HG03354 (cell line): ENCODE results near the gene RHNO1.
A peak's percentile ranks its signal among the peaks of the same experiment; 100 is the strongest.

ENCODE experiments used
- ATAC-seq: cut with Tn5 transposase; IDR thresholded peaks from one replicate; pipeline ENCODE4 v1.9.1; 2021; ENCODE audit warnings: mild to moderate bottlenecking; ENCODE audit not compliant: unreplicated experiment, poor library complexity, severe bottlenecking

Gene RHNO1, protein sequence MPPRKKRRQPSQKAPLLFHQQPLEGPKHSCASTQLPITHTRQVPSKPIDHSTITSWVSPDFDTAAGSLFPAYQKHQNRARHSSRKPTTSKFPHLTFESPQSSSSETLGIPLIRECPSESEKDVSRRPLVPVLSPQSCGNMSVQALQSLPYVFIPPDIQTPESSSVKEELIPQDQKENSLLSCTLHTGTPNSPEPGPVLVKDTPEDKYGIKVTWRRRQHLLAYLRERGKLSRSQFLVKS

DNA sequence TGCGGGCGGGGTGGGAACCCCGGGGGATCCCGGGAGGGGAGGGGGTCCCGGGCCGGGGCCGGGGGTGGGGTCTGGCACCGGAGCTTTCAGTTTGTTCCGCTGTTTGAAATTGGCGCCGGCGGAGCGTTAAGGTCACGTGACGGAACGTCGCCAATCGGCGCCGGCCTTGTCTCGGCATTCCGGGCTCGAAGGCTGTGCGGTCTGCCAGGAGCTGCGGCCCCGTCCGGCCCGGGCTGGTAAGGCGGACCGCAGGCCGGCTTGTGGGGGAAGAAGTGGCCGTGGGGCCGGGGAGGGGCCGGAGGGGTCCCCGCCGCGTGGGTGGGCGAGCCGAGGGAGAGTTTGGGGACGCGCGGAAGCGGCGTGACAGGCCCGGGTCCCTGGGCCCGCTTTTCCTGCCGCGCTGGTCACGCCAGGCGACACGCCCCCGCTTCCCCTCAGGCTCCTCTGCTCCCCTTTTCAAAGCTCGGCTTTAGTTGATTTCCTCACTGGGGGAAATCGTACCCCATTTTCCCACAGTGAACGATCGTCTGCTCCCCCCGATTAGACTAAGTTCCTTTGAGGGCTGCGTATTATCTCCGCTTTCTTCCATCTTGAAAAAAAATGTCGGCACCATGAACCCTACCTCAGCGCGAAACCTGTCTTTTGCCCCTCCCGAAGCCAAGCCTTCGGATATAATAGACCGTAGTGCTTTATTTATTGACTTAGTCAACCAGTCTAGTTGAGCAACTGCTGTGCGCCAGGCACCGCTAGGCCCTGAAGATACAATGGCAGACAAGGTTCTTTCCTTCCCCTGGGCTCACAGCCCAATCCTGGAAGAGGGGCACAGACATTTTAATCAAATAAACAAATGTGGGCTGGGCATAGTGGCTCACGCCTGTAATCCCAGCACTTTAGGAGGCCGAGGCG is at the start of gene RHNO1, which contains the start of gene FOXM1:
Gene RHNO1, plus strand, starts transcription at position 177 of the 906 bp plus-strand sequence. CDS start 8,144 bp downstream, outside the sequence.
Gene FOXM1, minus strand, starts transcription at position 128 of the 906 bp plus-strand sequence. CDS start 2,696 bp downstream, outside the sequence.
- peak; percentile 78 for ATAC-seq

DNA sequence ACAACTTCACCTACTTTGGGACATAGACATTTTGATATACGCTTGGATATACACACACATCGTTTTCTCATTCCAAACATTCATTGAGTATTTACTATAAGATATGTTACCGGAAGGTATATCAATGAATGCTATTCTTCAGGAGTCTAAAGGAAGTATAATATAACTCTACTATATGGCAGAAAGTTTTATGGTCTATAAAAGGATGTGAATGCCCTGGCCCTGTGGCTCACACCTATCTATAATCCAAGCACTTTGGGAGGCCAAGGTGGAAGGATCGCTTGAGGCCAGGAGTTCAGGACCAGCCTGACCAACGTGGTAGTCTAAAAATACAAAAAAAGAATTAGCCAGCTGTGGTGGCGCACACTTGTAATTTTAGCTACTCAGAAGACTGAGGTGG is 47.7 kb upstream of the RHNO1 start:
- ATAC-seq = no peak

DNA sequence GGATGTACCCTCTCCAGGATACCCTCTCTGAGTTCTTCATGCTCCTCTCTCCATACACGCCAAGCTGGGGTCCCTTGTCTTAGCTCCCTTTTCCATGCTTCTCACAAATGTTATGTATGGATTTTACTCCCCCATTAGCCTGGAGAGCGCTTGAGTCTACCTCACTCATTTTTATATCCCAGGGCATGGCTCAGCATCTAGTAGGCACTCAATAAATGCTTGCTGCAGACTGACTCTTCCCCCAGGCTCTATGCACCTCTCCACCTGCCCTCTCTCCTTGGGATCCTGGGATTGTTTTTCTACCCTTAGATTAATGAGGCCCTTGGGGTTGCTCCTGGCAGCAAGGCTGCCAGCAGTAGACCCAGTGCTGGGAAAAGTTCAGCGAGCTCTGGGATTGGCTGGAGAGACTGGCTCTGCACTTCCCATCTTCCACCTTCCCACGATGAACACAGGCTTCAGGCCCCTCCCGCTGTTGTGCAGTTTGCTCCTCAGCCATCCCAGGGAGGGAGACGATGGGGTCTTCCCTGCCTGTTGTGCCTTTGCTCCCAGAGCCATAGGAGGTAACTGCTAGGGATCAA is 44.4 kb upstream of the RHNO1 start:
- no peak for ATAC-seq

DNA sequence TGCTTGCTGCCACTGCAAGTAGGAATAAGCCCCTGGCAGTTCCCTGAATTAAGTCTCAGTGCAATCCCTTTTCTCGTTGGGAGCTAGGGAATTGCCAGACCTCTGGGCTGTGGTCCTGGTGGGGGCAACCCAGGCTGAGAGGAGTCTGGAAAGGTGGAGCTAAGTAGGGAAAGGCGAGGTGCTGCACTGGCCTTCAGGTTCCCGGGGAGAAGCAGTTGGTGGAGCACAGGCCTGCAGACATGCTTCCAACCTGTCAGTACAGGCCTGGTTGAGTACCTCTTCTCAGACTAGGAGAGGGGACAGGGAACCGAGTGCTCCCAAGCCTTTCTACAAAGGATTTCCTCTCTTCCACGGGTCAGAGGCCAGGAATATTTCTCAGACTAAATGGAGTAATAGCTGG is 43.7 kb upstream of the RHNO1 start:
- no peak for ATAC-seq

DNA sequence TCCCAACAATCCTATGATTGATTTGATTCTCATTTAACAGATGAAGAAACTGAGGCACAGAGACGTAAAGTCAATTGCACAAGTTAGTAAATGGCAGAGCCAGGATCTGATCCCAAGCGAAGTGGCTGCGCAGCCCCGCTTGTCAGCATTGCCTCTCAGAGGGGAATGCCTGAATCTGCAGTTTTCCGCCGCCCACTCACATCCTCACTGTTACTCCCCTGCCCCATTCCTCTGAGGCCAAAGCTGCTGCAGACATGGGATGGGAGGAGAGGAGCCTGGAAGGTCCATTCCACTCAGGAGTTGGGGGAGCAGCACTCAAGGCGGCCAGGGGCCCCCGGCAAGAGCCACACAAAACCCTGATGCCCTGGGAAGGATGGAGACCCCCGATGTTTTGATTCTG is 43.2 kb upstream of the RHNO1 start:
- no peak for ATAC-seq

DNA sequence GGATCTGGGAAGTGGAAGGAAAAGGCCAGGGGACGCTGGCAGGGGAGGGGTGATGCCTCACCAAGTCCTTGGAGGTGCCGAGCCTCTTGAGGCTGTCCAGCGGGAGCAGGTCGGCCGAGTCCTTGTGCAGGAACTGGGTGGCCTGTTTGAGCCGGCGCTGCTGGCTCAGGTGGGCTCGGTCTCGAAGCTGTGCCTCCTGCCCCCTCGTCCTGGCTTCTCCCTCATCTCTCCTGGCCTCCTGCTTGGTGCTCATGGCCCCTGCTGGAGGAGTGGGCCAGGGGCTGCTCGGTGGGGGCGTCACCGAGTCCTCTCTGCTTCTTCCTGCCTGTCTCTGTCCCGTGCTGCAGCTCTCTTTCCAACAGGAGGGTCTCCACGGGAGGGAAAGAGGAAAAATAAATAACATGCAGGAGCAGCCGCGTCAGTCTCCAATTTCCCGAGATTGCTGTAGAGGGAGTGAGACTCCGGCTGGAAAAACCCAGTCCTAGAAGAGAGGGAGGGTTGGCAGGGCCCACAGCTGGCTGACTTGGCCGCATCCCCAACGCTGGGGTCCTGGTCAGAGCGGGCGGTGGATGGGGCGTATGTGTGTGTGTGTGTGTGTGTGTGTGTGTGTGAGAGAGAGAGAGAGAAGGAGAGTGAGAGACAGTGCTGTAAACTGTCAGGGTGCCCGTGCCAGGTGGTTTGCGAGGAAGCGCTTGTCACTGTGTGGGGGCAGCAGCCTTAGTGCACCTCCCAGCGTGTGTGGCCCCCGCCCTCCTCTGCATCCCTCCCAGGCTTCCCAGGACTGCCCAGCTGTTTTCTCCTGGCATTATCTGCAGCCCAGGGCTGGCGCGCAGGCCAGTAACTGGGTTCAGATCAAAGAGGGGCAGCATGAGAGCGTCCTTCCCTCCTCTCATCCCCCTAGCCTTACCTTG is 42.2 kb upstream of the RHNO1 start, which contains the start of gene NRIP2:
Gene NRIP2, minus strand, starts transcription at position 455 of the 911 bp plus-strand sequence. Its CDS starts 52 bp downstream, at position 403.
- ATAC-seq = no peak

DNA sequence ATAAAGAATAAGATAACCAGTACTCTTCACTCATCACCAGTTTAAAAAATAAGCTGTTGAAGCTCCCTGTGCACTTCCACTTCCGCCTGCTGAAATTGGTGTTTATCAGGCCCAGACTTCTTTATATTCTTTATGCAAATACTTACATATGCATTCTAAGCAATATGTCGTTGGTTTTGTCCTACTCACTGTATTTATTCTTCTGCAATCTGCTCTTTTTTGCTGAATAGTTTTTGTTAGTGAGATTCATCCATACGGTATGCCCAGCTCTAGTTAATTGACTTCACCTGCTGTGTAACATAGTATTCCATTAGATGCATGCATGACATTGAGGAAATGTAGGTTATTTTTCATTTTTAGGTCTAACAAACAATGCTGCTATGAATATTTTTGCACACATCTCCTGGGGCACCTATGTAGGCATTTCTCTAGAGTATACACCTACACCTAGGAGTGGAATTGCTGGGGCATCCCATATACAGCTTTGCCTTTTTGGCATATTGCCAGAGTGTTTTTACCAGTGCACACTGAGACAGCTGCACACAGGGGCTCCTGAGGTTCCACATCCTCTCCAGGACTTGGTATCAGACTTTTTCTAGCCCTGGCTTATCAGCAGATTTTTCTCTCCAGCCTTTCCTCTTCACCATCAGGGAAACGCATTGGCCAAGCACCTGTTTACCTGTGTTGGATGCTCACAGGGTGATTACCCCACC is 41.2 kb upstream of the RHNO1 start:
- no peak for ATAC-seq

DNA sequence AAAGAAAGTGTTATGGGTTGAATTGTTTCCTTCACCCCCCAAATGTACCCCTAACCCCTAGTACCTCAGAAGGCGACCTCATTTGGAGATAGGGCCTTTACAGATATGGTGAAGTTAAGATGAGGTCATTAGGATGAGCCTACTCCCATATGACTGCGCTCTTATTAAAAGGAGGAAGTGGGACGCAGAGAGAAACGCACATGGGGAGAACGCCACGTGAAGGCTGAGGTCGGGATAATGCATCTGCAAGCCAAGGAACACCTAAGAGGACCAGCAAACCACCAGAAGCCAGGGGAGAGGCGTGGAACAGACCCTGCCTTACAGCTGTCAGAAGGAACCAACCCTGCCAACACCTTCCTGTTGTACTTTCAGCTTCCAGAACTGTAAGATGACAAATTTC is 40.4 kb upstream of the RHNO1 start:
- ATAC-seq = no peak

DNA sequence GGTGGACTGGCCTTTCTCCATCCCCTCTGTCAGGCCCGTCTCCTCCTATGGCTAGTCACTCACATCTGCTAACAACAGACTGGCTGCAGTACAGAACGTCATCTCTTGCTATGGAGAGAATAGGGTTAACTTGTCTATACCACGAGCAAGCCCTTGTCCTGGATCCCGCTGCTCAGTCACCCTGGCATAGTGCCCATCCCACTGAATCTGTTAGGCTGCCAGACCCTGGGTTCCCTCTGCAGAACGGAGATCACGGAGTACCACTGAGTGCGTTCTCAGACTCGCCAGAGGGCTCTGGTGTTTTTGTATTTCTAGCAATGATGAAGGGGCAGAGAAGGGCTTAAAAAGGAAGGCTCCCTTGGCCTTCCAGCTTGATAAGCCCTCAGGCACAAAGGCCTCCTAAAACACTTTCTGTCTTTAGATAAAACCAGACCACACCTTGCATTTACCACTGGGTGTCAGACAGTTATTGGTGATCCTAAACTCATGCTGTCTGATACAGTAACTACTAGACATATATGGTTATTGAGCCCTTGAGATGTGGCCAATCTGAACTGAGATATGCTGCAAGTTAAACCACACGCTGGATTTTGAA is 35.9 kb upstream of the RHNO1 start:
- ATAC-seq = no peak

DNA sequence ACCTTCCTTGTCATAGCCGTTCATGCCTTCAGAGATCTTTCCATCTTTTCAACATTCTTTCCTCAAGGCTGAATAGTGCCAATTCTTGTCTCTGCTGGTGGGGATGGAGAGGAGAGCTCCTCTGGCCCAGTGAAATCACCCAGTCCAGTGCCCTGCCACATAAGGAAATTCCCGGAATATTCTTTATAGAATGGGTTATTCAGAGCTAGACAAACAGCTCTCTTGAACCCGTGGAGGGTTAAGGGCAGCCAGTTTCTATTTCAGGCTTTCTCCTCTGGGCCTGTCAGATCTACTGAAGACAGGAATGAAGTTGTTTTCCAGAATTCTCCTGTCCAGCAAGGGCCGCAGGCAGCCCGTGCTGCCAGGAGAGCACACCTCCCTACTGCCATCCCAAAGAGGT is 34.1 kb upstream of the RHNO1 start:
- ATAC-seq = no peak

DNA sequence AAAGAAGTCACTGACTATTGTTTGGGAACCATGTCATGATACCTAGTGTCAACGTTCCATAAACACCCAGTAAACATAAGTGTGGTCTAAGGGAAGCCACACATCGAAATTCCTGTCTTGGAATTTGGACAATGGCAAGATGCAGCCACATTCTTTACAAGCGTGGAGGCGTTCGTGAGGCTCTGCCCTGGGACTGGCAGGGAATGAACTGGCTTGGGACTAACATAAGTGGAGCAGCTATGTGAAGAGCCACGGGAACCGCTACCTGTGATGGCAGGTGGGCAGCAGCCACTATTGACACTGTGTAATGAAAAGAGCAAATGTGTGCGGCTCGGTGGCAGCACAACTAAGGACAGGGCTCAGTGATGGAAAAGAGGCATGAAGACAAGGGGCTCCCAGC is 32.2 kb upstream of the RHNO1 start:
- ATAC-seq = no peak

DNA sequence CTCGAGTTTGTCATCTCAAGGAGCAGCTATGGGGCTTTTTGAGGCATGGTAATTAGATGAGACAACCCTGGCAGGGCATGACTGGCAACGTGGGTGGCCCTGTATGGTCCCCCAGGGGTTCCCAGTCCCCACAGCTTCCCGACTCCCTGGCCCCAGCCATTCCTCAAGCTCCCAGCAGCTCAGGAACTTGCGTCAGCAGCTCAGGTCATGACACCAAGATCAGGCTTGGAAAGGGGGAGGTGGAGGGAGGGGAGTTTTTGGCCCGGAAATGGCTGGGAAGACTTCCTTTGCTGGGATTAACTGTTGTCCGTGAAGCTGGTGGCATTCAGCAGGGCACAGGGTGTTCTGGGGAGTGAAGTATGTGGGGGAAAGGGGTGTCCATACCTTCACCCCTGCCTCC is 31.7 kb upstream of the RHNO1 start:
- no peak for ATAC-seq

DNA sequence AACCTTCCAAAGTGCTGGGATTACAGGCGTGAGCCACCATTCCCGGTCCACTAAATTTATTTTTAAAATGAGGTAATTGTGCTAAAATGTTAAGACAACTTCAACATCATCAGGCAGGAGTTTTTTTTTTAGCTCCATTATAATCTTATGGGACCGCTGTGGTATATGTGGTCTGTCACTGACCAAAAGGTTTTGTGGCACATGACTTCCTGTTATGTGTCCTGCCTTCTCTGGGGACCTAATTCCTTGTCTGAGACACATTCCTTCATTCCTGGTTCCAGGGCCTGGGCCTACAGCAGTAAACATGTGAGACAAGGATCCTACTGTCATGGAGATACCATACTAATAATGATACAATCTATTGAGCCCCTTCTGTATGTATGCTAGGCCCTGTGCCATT is 25.1 kb upstream of the RHNO1 start:
- no peak for ATAC-seq

DNA sequence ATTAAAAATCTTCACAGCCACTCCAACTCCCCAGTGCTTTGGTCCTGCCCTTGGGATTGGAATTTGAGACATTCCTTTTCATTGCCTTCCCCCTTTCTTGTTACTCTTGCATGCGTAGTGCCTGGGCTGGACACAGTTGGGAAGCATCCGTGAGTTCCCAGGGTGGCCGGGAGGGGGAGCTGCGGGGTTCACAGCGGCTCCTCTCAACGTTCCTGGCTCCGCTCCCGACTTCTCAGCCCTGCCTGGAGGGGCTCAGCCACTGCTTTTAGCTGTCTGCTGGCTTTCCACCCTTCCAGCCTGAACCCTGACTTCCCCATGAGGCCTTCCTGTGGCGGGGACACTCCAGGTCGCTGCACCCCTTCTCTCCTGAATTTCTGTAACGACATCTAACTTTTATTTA is 23.4 kb upstream of the RHNO1 start:
- ATAC-seq = peak; percentile 44

DNA sequence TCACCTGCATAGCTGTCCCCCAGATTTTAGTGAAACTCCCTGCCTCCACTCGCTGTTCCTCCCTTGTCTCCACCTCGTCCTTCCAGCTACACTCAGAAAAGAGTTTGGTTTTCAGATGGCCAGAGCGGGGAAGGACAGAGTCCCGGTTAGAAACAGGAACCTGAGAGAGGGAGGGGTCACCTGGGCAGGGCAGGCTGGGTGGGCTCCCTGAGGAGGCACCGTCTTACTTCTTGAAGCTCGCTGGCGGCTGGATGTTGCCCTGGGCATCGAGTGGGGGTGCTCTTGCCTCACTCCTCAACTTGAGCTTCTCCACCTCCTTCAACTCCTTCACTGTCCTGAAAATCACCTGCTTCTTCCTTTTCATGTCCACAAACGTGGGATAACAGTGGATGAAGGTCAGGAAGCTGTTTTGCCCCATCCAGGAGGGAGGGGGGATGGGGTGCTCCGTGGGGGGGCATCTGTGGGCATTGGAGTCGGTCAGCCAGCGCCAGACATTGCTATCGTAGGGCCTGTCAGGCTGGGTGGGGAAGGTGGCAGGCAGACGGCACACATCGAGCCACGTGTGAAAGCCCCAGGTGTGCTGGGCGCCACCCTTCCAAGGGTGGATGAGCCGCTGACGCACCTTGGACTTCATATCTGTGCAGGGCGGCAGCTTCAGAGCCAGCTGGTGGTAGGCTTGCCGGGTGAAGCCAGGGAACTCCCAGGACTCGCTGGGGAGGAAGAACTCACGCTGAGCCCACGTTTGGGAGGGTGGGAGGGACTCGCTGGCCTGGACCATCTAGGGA is 22.2 kb upstream of the RHNO1 start:
- no peak for ATAC-seq

DNA sequence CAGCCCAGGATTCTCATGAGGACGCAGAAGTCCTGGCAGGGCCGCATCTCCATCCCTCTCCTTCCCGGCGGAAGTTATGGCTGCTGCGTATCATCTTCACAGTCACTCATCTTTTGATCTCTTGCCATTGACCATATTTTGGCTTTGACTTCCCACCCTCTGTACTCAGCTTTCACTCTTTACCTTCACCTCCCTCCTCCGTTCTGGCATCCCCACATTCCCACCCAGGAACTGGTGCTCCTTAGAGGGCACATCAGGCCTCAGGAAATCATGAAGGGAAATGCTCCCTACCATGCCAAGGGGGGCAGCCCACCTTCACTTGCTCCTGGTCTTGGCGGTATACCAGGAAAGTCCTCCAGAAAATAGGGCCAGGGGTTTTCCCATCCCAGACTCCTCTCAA is 21.5 kb upstream of the RHNO1 start:
- no peak for ATAC-seq

DNA sequence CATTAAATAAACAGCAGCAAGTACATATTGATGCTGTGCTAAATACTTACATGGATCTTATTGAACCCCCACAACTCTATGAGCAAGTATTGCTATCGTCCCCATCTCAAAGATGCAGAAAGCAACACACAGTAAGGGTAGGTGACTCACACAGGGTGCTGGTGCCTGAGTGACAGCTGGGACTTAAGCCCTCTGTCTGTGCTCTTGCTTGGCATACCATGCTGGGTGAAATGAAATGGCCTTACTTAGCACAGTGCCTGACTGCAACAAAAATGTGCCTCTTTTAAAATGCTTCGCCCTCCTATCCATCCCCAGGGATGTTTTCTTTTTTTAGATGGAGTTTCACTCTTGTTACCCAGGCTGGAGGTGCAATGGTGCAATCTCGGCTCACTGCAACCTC is 21.0 kb upstream of the RHNO1 start:
- no peak for ATAC-seq

DNA sequence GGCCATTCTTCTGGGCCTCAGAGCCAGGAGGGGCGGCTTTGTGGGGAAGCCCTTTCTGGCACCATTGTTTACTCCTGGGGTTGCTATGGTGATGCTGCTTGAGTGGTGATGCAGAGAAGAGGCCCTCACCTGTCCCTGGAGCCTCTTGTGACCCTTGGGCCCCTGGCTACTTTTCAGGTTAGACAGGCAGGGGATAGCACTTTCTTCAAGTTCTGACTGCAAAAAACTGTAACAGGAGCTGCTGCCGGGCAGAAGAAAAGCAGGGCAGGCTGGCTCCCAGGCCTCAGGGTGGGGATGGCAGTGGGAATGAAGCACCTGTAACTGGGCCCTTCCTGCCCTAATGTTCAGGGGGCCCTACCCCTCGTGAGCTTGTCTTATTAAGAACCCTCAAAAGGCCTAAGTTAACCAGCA is 20.0 kb upstream of the RHNO1 start, which contains the start of gene TEX52:
Gene TEX52, minus strand, starts transcription at position 19 of the 411 bp plus-strand sequence. Its CDS starts 13 bp downstream, at position 6.
- ATAC-seq = no peak
